Large intestine (tissue), 3 donors: ENCODE measurements around the gene C22orf31. TPM values are rescaled to one million over a fixed set of nuclear protein-coding genes. Genes with fewer than 3 reads are reported as not detected.

ENCODE experiments used
- DNase-seq, 2 donors: peaks; one replicate each; pipeline versions ENCODE4 v3.0.0 to v3.0.0-alpha.2; 2013
- H3K27ac ChIP-seq: one replicate; pipeline ENCODE4 v1.5.1; 2013; ENCODE audit warnings: low read length
- H3K27me3 ChIP-seq: 2 replicates; pipeline ENCODE4 v1.6.1; 2013; ENCODE audit warnings: low read length; ENCODE audit not compliant: control insufficient read depth, insufficient read depth
- H3K36me3 ChIP-seq: 2 replicates; pipeline ENCODE4 v1.6.1; 2013; ENCODE audit warnings: low read length; ENCODE audit not compliant: control insufficient read depth, insufficient read depth
- H3K4me1 ChIP-seq: one replicate; pipeline ENCODE4 v1.6.1; 2013; ENCODE audit warnings: low read length; ENCODE audit not compliant: control insufficient read depth, insufficient read depth
- H3K4me3 ChIP-seq: one replicate; pipeline ENCODE4 v1.5.1; 2013; ENCODE audit warnings: low read length
- H3K9me3 ChIP-seq: one replicate; pipeline ENCODE4 v1.6.1; 2013; ENCODE audit warnings: mild to moderate bottlenecking, low read depth, low read length, moderate library complexity; ENCODE audit not compliant: control insufficient read depth
- WGBS: methylation state at CpG from one replicate; pipeline ENCODE4 v1.1.5; 2013; ENCODE audit warnings: low lambda C conversion rate; ENCODE audit not compliant: insufficient coverage; 5-methylcytosine and 5-hydroxymethylcytosine counted together
- polyA plus RNA-seq: library from polyadenylated mRNA; unstranded; fragments of 120-200 nt; gene quantifications from one replicate; pipeline ENCODE4 v1.2.1, GENCODE V29; 2013

C22orf31 gene
- polyA plus RNA-seq, 1 donor: 1.5 TPM

- no peaks in the 10 kb centered on the region for H3K9me3 ChIP-seq
- no peaks in the 10 kb centered on the region for H3K36me3 ChIP-seq
- H3K27ac ChIP-seq: peak overlapping the region; percentile 34
- H3K27me3 ChIP-seq: no peaks in the 10 kb centered on the region
- peaks cover 29% of the 10 kb centered on the region for H3K4me1 ChIP-seq
- DNase-seq: peak; percentile 94 to 97
- H3K4me3 ChIP-seq: peak overlapping the region; percentile 47
- no CpG with 5 or more reads among the region's 41 CpGs for WGBS
Measured at GRCh38 chr22:29072193-29072978, 10.8 kb upstream of the C22orf31 start.

GRCh38 chr22:29071261-29072045 is 9.8 kb upstream of the C22orf31 start:
- no CpG with 5 or more reads among the region's 60 CpGs for WGBS
- peaks cover 29% of the 10 kb centered on the region for H3K4me1 ChIP-seq
- peak; percentile 80 to 91 for DNase-seq
- no peaks in the 10 kb centered on the region for H3K27me3 ChIP-seq
- H3K4me3 ChIP-seq: peak overlapping the region; percentile 35
- H3K36me3 ChIP-seq: no peaks in the 10 kb centered on the region
- no peaks in the 10 kb centered on the region for H3K9me3 ChIP-seq
- peak overlapping the region; percentile 34 for H3K27ac ChIP-seq

GRCh38 chr22:29070490-29070889 is 8.9 kb upstream of the C22orf31 start:
- H3K27me3 ChIP-seq: no peaks in the 10 kb centered on the region
- DNase-seq: peak in 1 of 2 donors; percentile 48
- H3K4me3 ChIP-seq: no peak overlapping the region
- H3K4me1 ChIP-seq: peaks cover 22% of the 10 kb centered on the region
- WGBS: 93% methylated on average over 3 of the region's 4 CpGs
- no peaks in the 10 kb centered on the region for H3K36me3 ChIP-seq
- peak overlapping the region; percentile 34 for H3K27ac ChIP-seq
- H3K9me3 ChIP-seq: no peaks in the 10 kb centered on the region

- H3K4me3 ChIP-seq: no peak overlapping the region
- no peaks in the 10 kb centered on the region for H3K9me3 ChIP-seq
- no peaks in the 10 kb centered on the region for H3K36me3 ChIP-seq
- DNase-seq: no peak
- H3K27me3 ChIP-seq: no peaks in the 10 kb centered on the region
- H3K4me1 ChIP-seq: peaks cover 22% of the 10 kb centered on the region
- WGBS: no CpG with 5 or more reads among the region's 4 CpGs
- H3K27ac ChIP-seq: no peak overlapping the region
Measured at GRCh38 chr22:29069463-29069862, 7.8 kb upstream of the C22orf31 start.

- 19% methylated on average over 5 of the region's 7 CpGs for WGBS
- H3K27me3 ChIP-seq: no peaks in the 10 kb centered on the region
- H3K4me1 ChIP-seq: peaks cover 6% of the 10 kb centered on the region
Measured at GRCh38 chr22:29065468-29066190, 4.0 kb upstream of the C22orf31 start.

GRCh38 chr22:29062286-29062821 is 723 bp upstream of the C22orf31 start:
- Histone ChIP-seq H3K36me3 (no peaks in the 10 kb centered on the region), H3K4me1 (no peaks in the 10 kb centered on the region), H3K27ac (no peak overlapping the region), H3K9me3 (no peaks in the 10 kb centered on the region), H3K27me3 (no peaks in the 10 kb centered on the region), H3K4me3 (no peak overlapping the region)
- WGBS: no CpG with 5 or more reads among the region's 8 CpGs
- no peak for DNase-seq

More at GRCh38 chr22:29065468-29066190, 4.0 kb upstream of the C22orf31 start:
- no peaks in the 10 kb centered on the region for H3K36me3 ChIP-seq
- no peaks in the 10 kb centered on the region for H3K9me3 ChIP-seq
- no peak for DNase-seq
- H3K27ac ChIP-seq: no peak overlapping the region
- no peak overlapping the region for H3K4me3 ChIP-seq

GRCh38 chr22:29060931-29061330 is 700 bp downstream of the C22orf31 start:
- no peak overlapping the region for H3K4me3 ChIP-seq
- no peak for DNase-seq
- H3K4me1 ChIP-seq: no peaks in the 10 kb centered on the region
- no peaks in the 10 kb centered on the region for H3K27me3 ChIP-seq
- H3K27ac ChIP-seq: no peak overlapping the region
- no CpG with 5 or more reads among the region's 7 CpGs for WGBS
- H3K9me3 ChIP-seq: no peaks in the 10 kb centered on the region
- H3K36me3 ChIP-seq: no peaks in the 10 kb centered on the region

GRCh38 chr22:29060251-29060869 is 1.3 kb downstream of the C22orf31 start:
- H3K4me3 ChIP-seq: no peak overlapping the region
- DNase-seq: no peak
- H3K4me1 ChIP-seq: no peaks in the 10 kb centered on the region
- no peaks in the 10 kb centered on the region for H3K9me3 ChIP-seq
- H3K27me3 ChIP-seq: no peaks in the 10 kb centered on the region
- 93% methylated on average over 4 of the region's 12 CpGs for WGBS
- H3K36me3 ChIP-seq: no peaks in the 10 kb centered on the region
- H3K27ac ChIP-seq: no peak overlapping the region

GRCh38 chr22:29056472-29056871 is 5.2 kb downstream of the C22orf31 start:
- Histone ChIP-seq H3K27me3 (no peaks in the 10 kb centered on the region), H3K27ac (no peak overlapping the region), H3K36me3 (peaks cover 8% of the 10 kb centered on the region), H3K4me1 (no peaks in the 10 kb centered on the region), H3K9me3 (no peaks in the 10 kb centered on the region), H3K4me3 (no peak overlapping the region)
- no CpG with 5 or more reads among the region's 3 CpGs for WGBS
- no peak for DNase-seq
